Hepatocyte (in vitro differentiated cells): ENCODE measurements around the gene KDM4C.

Experiments used
- EZH2 ChIP-seq: fragments of 200-600 bp; sonication (generic); IDR thresholded peaks from 2 replicates; pipeline ENCODE4 v1.6.1; 2016; ENCODE audit warnings: antibody characterized with exemption, mild to moderate bottlenecking, borderline replicate concordance
- EZH2phosphoT487 ChIP-seq: fragments of 200-600 bp; sonication (generic); IDR thresholded peaks from one replicate; pipeline ENCODE4 v1.6.1; 2018; ENCODE audit warnings: antibody characterized with exemption, mild to moderate bottlenecking, low read depth, moderate library complexity; ENCODE audit not compliant: unreplicated experiment, severe bottlenecking
- TF ChIP-seq, protein P1 (sequence below): fragments of 200-600 bp; sonication (generic); IDR thresholded peaks from 2 replicates; pipeline ENCODE4 v1.5.1; 2016; ENCODE audit warnings: antibody characterized with exemption, mild to moderate bottlenecking; ENCODE audit not compliant: poor library complexity

DNA sequence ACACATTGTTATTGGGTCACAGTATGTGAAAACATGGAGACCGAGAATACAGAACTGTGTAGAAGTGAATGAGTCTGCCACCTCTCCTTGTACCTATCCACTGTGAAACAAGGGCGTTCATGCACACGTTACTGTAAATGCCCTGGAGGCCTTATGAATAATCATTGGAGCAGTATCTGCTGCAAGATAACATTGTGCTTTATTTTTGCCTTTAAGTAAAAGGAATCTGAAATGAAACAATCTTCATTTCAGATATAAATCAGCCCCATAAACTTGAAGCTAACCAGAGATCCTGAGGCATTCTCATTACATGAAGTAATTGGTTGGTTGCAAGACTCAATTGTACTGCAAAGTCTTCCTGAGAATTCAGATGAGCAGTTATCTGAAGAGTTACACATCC lies 419.6 kb downstream of the KDM4C start:
- TF ChIP-seq, protein P1, sequence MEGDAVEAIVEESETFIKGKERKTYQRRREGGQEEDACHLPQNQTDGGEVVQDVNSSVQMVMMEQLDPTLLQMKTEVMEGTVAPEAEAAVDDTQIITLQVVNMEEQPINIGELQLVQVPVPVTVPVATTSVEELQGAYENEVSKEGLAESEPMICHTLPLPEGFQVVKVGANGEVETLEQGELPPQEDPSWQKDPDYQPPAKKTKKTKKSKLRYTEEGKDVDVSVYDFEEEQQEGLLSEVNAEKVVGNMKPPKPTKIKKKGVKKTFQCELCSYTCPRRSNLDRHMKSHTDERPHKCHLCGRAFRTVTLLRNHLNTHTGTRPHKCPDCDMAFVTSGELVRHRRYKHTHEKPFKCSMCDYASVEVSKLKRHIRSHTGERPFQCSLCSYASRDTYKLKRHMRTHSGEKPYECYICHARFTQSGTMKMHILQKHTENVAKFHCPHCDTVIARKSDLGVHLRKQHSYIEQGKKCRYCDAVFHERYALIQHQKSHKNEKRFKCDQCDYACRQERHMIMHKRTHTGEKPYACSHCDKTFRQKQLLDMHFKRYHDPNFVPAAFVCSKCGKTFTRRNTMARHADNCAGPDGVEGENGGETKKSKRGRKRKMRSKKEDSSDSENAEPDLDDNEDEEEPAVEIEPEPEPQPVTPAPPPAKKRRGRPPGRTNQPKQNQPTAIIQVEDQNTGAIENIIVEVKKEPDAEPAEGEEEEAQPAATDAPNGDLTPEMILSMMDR, result no peak
- TF ChIP-seq EZH2 (no peak), EZH2phosphoT487 (no peak)
